ENCODE results near the gene NYNRIN.

The NYNRIN gene

GRCh38 chr14:24392325-24393091 is 6.3 kb upstream of the NYNRIN start:
- no peak for DNase-seq (ENCODE audit: low spot score)

GRCh38 chr14:24394275-24394674 is 4.5 kb upstream of the NYNRIN start:
- DNase-seq (ENCODE audit: low spot score): no peak

- no peak for DNase-seq (ENCODE audit: low spot score)
Measured at GRCh38 chr14:24395609-24396582, 2.9 kb upstream of the NYNRIN start.

- no peak for DNase-seq (ENCODE audit: low spot score)
Measured at GRCh38 chr14:24397639-24398292, 1.0 kb upstream of the NYNRIN start.

GRCh38 chr14:24398293-24398652 is 530 bp upstream of the NYNRIN start:
- DNase-seq (ENCODE audit: low spot score): no peak

GRCh38 chr14:24399447-24399822 is 632 bp downstream of the NYNRIN start:
- DNase-seq (ENCODE audit: low spot score): no peak

- no peak for DNase-seq (ENCODE audit: low spot score)
Measured at GRCh38 chr14:24399999-24400718, 1.4 kb downstream of the NYNRIN start.

GRCh38 chr14:24401810-24402702 is 3.3 kb downstream of the NYNRIN start:
- no peak for DNase-seq (ENCODE audit: low spot score)

- DNase-seq (ENCODE audit: low spot score): no peak
Measured at GRCh38 chr14:24403294-24403998, 4.6 kb downstream of the NYNRIN start.

GRCh38 chr14:24404814-24405213 is 6.0 kb downstream of the NYNRIN start:
- no peak for DNase-seq (ENCODE audit: low spot score)

- DNase-seq (ENCODE audit: low spot score): no peak
Measured at GRCh38 chr14:24406416-24406815, 7.6 kb downstream of the NYNRIN start.

- DNase-seq (ENCODE audit: low spot score): no peak
Measured at GRCh38 chr14:24407608-24408325, 9.0 kb downstream of the NYNRIN start.

GRCh38 chr14:24408764-24409163 is 10.0 kb downstream of the NYNRIN start:
- DNase-seq (ENCODE audit: low spot score): no peak

- DNase-seq (ENCODE audit: low spot score): no peak
Measured at GRCh38 chr14:24409192-24409591, 10.4 kb downstream of the NYNRIN start.

GRCh38 chr14:24409956-24410355 is 11.2 kb downstream of the NYNRIN start:
- DNase-seq (ENCODE audit: low spot score): no peak

GRCh38 chr14:24411443-24412389 is 12.9 kb downstream of the NYNRIN start:
- DNase-seq (ENCODE audit: low spot score): peak; percentile 78

- no peak for DNase-seq (ENCODE audit: low spot score)
Measured at GRCh38 chr14:24414077-24414476, 15.3 kb downstream of the NYNRIN start.

GRCh38 chr14:24414732-24415420 is 16.1 kb downstream of the NYNRIN start:
- DNase-seq (ENCODE audit: low spot score): no peak

Data from HuH-7 (cell line).